Ovary (tissue), 3 donors: ENCODE data around the gene KRTAP10-2.

Source experiments
- POLR2A ChIP-seq: fragments of 450-650 bp; IDR thresholded peaks from one replicate; pipeline ENCODE4 v1.6.1; 2017; ENCODE audit warnings: antibody characterized with exemption, mild to moderate bottlenecking, moderate library complexity
- TF ChIP-seq, protein P1 (sequence below), 3 donors: fragments of 450-650 bp in 2 of 3; fragments of 200-600 bp in 1 of 3; IDR thresholded peaks; one replicate each; pipeline versions ENCODE4 v1.5.1 to v1.8.0; 2016 to 2022; ENCODE audit warnings: antibody characterized with exemption in 3 of 3, mild to moderate bottlenecking in 1 of 3
- donor health status: DM: no; HTN: no; CAD: no.

DNA sequence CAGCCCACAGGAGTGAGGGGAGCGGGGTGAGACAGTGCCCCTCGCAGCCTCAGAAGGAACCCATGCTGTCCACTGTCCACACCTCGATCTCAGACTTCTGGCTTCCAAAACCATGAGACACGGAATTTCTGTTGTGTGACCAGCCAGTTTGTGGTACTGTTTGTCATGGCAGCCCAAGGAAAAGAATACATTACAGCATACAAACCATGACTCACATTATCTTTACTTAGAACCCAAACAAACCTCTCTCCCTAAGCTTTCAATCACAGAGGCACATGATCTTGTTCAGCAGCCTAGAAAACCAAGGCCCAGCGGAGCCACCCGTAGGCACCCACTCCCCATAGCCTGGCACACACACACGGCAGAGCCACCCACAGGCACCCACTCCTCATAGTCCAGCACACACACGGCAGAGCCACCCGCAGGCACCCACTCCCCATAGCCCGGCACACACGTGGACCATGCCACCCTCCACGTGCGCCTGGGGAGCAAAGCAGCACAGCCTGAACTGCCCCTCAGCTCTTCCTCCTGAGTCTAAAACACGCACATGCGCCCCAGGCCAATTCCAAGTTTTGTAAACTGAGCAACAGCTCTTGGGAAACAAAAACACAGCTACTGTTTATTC lies 21.8 kb upstream of the KRTAP10-2 start:
- TF ChIP-seq POLR2A = no peak
- TF ChIP-seq, protein P1, sequence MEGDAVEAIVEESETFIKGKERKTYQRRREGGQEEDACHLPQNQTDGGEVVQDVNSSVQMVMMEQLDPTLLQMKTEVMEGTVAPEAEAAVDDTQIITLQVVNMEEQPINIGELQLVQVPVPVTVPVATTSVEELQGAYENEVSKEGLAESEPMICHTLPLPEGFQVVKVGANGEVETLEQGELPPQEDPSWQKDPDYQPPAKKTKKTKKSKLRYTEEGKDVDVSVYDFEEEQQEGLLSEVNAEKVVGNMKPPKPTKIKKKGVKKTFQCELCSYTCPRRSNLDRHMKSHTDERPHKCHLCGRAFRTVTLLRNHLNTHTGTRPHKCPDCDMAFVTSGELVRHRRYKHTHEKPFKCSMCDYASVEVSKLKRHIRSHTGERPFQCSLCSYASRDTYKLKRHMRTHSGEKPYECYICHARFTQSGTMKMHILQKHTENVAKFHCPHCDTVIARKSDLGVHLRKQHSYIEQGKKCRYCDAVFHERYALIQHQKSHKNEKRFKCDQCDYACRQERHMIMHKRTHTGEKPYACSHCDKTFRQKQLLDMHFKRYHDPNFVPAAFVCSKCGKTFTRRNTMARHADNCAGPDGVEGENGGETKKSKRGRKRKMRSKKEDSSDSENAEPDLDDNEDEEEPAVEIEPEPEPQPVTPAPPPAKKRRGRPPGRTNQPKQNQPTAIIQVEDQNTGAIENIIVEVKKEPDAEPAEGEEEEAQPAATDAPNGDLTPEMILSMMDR (IDR thresholded peaks at IDR 0.05) = no peak
